GM12892 (cell line): ENCODE results near the gene EVA1C.

Experiments used
- POLR2A ChIP-seq: IDR thresholded peaks from 2 replicates; pipeline ENCODE4 v1.6.1; 2011; ENCODE audit warnings: low read depth, low read length, control low read depth
- POLR2AphosphoS5 ChIP-seq: IDR thresholded peaks from 2 replicates; pipeline ENCODE4 v1.6.1; 2011; ENCODE audit warnings: low read depth, low read length, control low read depth
- TAF1 ChIP-seq: IDR thresholded peaks from 2 replicates; pipeline ENCODE4 v1.6.1; 2011; ENCODE audit warnings: low read depth, mild to moderate bottlenecking, control low read depth, low read length, borderline replicate concordance

GRCh38 chr21:32559006-32559610, 146.6 kb downstream of the EVA1C start:
- no peak for TF ChIP-seq POLR2AphosphoS5
- TF ChIP-seq TAF1: no peak
- no peak for TF ChIP-seq POLR2A
